Measurements from ENCODE around the gene PFKFB2.

PFKFB2 gene

GRCh38 chr1:207015791-207016190 is 37.3 kb upstream of the PFKFB2 start:
- H3K27ac ChIP-seq = no peak overlapping the region
- no peak overlapping the region for H3K4me3 ChIP-seq (ENCODE audit: low read depth, low read length)
- in situ Hi-C loops (cut with HindIII; ENCODE audit: low pct_ligation_motif_present, low sequenced_read_pairs) = no loop called here
- TF ChIP-seq CTCF (IDR thresholded peaks at IDR 0.05; ENCODE audit: low read depth, low read length, missing control alignments) = no peak
- no peak for DNase-seq
- H3K36me3 ChIP-seq (replicated peaks) = no peaks in the 10 kb centered on the region
- H3K27me3 ChIP-seq (replicated peaks) = no peaks in the 10 kb centered on the region

- Histone ChIP-seq H3K36me3 (replicated peaks) (no peaks in the 10 kb centered on the region), H3K27me3 (replicated peaks) (no peaks in the 10 kb centered on the region), H3K4me3 (ENCODE audit: low read depth, low read length) (no peak overlapping the region), H3K27ac (no peak overlapping the region)
- in situ Hi-C loops (cut with HindIII; ENCODE audit: low pct_ligation_motif_present, low sequenced_read_pairs) = no loop called here
- DNase-seq = no peak
- TF ChIP-seq CTCF (IDR thresholded peaks at IDR 0.05; ENCODE audit: low read depth, low read length, missing control alignments) = no peak
These were observed 35.2 kb upstream of the PFKFB2 start for GRCh38 chr1:207017615-207018559.

DNA sequence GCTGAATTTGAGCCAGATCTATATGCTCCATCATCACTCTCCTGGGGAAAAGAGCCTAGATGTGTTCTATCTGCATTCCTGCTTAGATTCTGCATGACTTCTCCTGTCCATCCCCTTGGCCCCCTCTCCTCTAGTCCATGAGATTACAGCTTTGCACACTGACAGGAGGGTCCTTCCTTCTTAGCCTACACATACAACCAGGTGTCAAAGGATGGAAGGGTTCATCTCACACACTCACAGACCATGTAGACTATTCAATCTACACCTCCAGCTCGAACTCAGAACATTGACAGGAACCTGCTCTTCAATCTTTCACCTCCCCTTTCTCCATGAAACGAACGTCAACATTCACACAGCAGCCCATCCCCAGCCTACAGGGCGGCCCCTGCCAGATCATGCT is 34.4 kb upstream of the PFKFB2 start:
- H3K36me3 ChIP-seq (replicated peaks) = no peaks in the 10 kb centered on the region
- in situ Hi-C loops (cut with HindIII; ENCODE audit: low pct_ligation_motif_present, low sequenced_read_pairs) = no loop called here
- H3K27me3 ChIP-seq (replicated peaks) = no peaks in the 10 kb centered on the region
- DNase-seq = no peak
- H3K4me3 ChIP-seq (ENCODE audit: low read depth, low read length) = no peak overlapping the region
- no peak for TF ChIP-seq CTCF (IDR thresholded peaks at IDR 0.05; ENCODE audit: low read depth, low read length, missing control alignments)
- no peak overlapping the region for H3K27ac ChIP-seq

GRCh38 chr1:207019161-207019560 is 33.9 kb upstream of the PFKFB2 start:
- in situ Hi-C loops (cut with HindIII; ENCODE audit: low pct_ligation_motif_present, low sequenced_read_pairs) = no loop called here
- H3K4me3 ChIP-seq (ENCODE audit: low read depth, low read length) = no peak overlapping the region
- no peak overlapping the region for H3K27ac ChIP-seq
- no peak for DNase-seq
- no peak for TF ChIP-seq CTCF (IDR thresholded peaks at IDR 0.05; ENCODE audit: low read depth, low read length, missing control alignments)
- H3K36me3 ChIP-seq (replicated peaks) = no peaks in the 10 kb centered on the region
- H3K27me3 ChIP-seq (replicated peaks) = no peaks in the 10 kb centered on the region

DNA sequence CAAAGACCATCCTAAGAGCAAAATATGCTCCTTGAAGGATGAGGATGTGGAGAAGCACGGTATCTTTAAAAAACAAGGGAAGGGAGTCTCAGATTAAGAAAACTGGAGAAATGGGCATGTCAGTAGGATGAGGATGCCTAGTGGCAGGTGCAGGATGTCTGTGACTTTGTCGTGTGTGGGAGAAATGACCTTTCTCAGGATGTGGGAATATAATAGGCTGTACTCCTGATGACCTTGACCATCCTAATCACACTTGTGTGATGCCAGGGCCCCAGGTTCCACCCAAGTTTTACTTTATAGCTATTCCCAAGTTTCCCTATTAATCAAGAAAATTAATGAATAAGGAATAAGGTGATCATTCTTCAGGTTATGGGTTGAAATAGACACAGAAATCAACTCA is 33.4 kb upstream of the PFKFB2 start:
- DNase-seq = no peak
- H3K27me3 ChIP-seq (replicated peaks) = no peaks in the 10 kb centered on the region
- no peaks in the 10 kb centered on the region for H3K36me3 ChIP-seq (replicated peaks)
- in situ Hi-C loops (cut with HindIII; ENCODE audit: low pct_ligation_motif_present, low sequenced_read_pairs) = no loop called here
- no peak for TF ChIP-seq CTCF (IDR thresholded peaks at IDR 0.05; ENCODE audit: low read depth, low read length, missing control alignments)
- H3K27ac ChIP-seq = no peak overlapping the region
- no peak overlapping the region for H3K4me3 ChIP-seq (ENCODE audit: low read depth, low read length)

Measured in brain microvascular endothelial cell (primary cell).